ENCODE measurements around the gene PTGR2.

- TF ChIP-seq POLR2A (IDR thresholded peaks at IDR 0.05): no peak
- TF ChIP-seq CTCF (IDR thresholded peaks at IDR 0.05): no peak
These were observed 47.0 kb upstream of the PTGR2 start for GRCh38 chr14:73804636-73805035.
